Mesothelial cell of epicardium (in vitro differentiated cells): ENCODE measurements around the gene CMYA5. TPM values are rescaled to one million over a fixed set of nuclear protein-coding genes. Genes with fewer than 3 reads are reported as not detected.

Experiments
- DNase-seq, 2 experiments: peaks; one replicate each; pipeline ENCODE4 v3.0.0; 2021; ENCODE audit warnings: low spot score in 2 of 2; ENCODE audit not compliant: unreplicated experiment in 2 of 2
- H3K27ac Mint-ChIP-seq: 2 replicates; pipeline ENCODE4 v1.8.0; 2021; ENCODE audit warnings: mixed read lengths
- H3K27me3 Mint-ChIP-seq: 2 replicates; pipeline ENCODE4 v1.8.0; 2021; ENCODE audit warnings: low read depth, mixed read lengths
- H3K36me3 Mint-ChIP-seq: 2 replicates; pipeline ENCODE4 v1.8.0; 2021; ENCODE audit warnings: mixed read lengths
- H3K4me1 Mint-ChIP-seq: 2 replicates; pipeline ENCODE4 v1.8.0; 2021; ENCODE audit warnings: mixed read lengths
- H3K4me3 Mint-ChIP-seq: 2 replicates; pipeline ENCODE4 v1.8.0; 2021; ENCODE audit warnings: mild to moderate bottlenecking, moderate library complexity, mixed read lengths
- H3K9me3 Mint-ChIP-seq: 2 replicates; pipeline ENCODE4 v1.8.0; 2021; ENCODE audit warnings: mixed read lengths
- total RNA-seq: library from RNA; stranded (reverse); gene quantifications from 3 replicates; pipeline ENCODE4 v1.2.1, GENCODE V29; 2021
- TF ChIP-seq, protein P1 (sequence below): fragments of 200-600 bp; sonication (generic); IDR thresholded peaks from one replicate; pipeline ENCODE4 v1.5.0; 2021; ENCODE audit warnings: antibody characterized with exemption; ENCODE audit not compliant: unreplicated experiment

CMYA5 gene
- total RNA-seq, 1 donor from 2014 or later = 6.5 TPM

DNA sequence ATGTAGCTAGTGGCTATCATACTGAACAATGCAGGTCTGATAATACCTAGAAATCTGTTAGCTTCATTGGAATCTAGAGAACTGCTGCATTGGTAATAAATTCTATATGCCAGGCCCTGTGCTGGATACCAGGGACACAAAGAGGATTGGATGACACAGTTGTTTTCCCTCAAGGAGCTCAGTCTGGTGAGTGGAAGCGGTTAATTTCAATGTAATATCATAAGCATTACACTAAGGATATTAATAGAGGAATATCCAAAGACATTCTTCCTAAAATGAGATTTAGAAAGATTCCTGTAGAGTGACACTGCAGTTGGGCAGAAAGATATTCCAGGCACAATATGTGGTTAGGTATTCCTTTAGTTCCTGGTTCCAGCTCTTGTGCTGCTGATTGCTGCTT lies 5.9 kb downstream of the CMYA5 start:
- H3K36me3 Mint-ChIP-seq = no peaks in the 10 kb centered on the region
- DNase-seq = no peak
- TF ChIP-seq, protein P1, sequence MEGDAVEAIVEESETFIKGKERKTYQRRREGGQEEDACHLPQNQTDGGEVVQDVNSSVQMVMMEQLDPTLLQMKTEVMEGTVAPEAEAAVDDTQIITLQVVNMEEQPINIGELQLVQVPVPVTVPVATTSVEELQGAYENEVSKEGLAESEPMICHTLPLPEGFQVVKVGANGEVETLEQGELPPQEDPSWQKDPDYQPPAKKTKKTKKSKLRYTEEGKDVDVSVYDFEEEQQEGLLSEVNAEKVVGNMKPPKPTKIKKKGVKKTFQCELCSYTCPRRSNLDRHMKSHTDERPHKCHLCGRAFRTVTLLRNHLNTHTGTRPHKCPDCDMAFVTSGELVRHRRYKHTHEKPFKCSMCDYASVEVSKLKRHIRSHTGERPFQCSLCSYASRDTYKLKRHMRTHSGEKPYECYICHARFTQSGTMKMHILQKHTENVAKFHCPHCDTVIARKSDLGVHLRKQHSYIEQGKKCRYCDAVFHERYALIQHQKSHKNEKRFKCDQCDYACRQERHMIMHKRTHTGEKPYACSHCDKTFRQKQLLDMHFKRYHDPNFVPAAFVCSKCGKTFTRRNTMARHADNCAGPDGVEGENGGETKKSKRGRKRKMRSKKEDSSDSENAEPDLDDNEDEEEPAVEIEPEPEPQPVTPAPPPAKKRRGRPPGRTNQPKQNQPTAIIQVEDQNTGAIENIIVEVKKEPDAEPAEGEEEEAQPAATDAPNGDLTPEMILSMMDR = no peak
- H3K9me3 Mint-ChIP-seq = peaks cover 2% of the 10 kb centered on the region
- no peak overlapping the region for H3K4me3 Mint-ChIP-seq
- H3K4me1 Mint-ChIP-seq = peaks cover 57% of the 10 kb centered on the region
- no peak overlapping the region for H3K27ac Mint-ChIP-seq
- H3K27me3 Mint-ChIP-seq = no peaks in the 10 kb centered on the region

DNA sequence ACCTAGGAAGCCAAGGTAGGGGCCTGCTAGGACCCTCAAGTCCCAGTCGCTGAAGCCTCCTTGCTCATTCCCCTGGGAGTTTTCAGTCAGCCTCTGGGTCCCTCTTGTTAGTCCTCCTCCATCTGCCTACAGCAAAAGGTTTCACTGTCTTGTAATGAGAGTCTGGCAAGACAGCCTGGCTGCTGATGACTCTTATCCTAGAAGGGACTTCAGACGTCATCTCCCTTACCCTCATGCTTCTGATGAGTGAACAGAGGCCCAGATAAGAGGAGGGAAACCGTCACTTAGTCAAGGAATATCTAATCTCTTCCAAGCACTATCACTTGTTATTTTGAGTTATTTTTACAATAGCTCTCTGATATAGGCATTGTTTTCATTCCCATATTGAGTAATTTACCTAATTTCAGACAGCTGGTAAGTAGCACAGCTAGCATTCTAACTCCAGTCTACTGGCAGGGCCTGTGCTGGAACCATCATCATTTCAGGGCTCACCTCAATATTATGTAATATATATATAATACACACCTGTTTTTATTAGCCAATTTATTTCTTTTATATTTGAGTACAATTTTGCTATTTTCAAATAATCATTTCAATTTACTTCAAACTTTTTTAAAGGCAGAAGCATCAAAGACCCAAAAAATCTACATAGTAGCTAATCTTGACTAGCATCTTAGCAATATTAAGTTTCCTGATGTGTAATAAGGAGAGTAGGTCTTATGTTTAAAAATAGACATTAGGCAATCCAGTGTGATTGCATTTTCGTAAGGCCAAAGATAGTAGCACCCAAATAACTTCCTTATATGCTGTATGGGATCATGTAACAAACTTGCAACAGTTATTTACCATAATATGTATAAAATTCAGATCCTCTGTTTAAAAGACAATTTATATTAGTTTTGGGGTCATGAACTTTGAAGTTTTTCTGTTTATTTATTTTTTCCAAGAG lies 7.9 kb downstream of the CMYA5 start:
- no peaks in the 10 kb centered on the region for H3K27me3 Mint-ChIP-seq
- DNase-seq = no peak
- H3K9me3 Mint-ChIP-seq = peaks cover 4% of the 10 kb centered on the region
- H3K4me3 Mint-ChIP-seq = no peak overlapping the region
- TF ChIP-seq, protein P1 = no peak
- H3K36me3 Mint-ChIP-seq = no peaks in the 10 kb centered on the region
- H3K27ac Mint-ChIP-seq = peak overlapping the region; percentile 62
- peaks cover 40% of the 10 kb centered on the region for H3K4me1 Mint-ChIP-seq

DNA sequence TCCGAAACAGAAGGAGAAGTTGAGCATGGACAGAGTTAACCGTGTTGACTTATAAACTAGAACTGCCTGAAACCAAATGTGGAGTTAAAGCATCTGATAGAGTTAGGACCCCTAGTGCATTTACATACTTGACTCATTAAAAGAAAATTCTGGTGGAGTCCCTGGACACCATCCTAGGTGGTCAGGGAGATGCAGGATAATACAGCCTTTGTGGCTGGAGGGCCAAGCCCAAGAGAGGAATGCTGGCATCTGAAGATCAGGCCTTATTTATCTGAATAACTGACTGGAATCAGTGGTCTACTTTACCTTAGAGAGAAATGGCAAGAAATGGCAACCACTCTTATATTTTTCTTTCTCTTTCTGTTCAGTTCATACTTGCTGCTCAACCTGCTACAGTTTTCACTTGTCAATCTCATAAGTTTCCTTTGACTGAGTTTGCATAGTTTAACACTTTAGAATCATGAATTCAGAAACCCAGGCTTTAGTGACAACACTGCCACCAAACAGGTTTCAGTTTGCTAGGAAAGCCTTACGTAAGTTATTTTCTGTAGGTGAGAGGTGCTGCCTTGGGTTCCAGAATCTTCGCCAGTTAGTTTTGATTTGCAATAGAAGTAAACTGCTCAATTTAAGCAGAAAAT lies 10.2 kb downstream of the CMYA5 start:
- H3K9me3 Mint-ChIP-seq = peaks cover 4% of the 10 kb centered on the region
- TF ChIP-seq, protein P1 = no peak
- no peak for DNase-seq
- no peaks in the 10 kb centered on the region for H3K36me3 Mint-ChIP-seq
- H3K4me3 Mint-ChIP-seq = no peak overlapping the region
- peak overlapping the region; percentile 27 for H3K27ac Mint-ChIP-seq
- no peaks in the 10 kb centered on the region for H3K27me3 Mint-ChIP-seq
- H3K4me1 Mint-ChIP-seq = peaks cover 23% of the 10 kb centered on the region

DNA sequence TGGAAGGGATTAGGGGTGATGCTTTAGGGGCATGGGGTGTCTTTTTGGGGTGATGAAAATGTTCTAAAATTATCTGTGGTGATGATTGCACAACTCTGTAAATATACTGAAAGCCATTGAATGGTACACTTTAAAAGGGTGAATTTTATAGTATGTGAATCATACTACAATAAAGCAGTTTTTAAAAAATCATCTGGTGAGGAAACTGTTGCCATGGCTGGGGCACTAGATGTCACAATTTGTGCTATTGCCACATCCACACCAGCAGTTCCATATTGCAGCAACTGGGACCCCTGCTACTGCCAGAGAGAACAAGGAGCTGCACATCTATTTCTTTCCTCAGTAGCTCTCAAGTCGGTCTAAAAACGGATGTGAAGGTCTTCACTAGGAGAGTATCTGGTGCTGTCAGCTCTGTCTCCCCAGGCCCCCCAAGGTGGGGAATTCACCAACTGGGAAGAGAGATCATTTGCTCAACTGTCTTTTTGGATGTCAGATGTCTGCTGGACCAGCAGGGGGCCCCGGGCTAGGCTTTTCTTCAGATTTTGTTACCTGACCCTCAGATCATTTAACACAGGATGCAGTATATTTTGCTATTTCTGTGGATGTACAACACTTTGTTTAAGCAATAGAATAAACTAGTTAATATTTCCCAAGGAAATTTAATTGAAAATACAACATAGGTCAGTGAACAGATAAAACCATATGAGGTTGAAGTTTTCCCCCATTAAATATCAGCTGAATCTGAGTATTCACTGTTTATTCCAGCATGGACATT lies 13.2 kb downstream of the CMYA5 start:
- Mint-ChIP-seq H3K27ac (peak overlapping the region; percentile 57), H3K36me3 (peaks cover 13% of the 10 kb centered on the region), H3K4me1 (peaks cover 8% of the 10 kb centered on the region), H3K4me3 (no peak overlapping the region), H3K9me3 (peaks cover 25% of the 10 kb centered on the region), H3K27me3 (no peaks in the 10 kb centered on the region)
- TF ChIP-seq, protein P1 = peak; percentile 64
- peak in 1 of 2 experiments; percentile 48 for DNase-seq

DNA sequence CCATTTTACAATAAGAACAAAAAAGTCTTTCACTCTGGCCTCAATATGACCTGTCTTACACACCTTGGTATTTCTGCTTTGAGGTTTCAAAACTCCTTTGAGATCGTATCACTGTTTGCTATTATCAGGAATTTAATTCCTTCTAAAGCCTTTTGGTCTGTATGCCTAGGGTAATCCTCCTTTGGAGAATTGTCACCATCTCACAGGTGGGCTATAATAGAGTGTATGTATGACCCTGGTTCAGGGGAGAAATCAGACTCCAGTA lies 13.7 kb downstream of the CMYA5 start:
- Mint-ChIP-seq H3K9me3 (peaks cover 25% of the 10 kb centered on the region), H3K27me3 (no peaks in the 10 kb centered on the region), H3K36me3 (peaks cover 13% of the 10 kb centered on the region), H3K4me3 (no peak overlapping the region), H3K4me1 (peaks cover 8% of the 10 kb centered on the region), H3K27ac (no peak overlapping the region)
- no peak for DNase-seq
- TF ChIP-seq, protein P1 = no peak
